ENCODE measurements around the gene TNRC18. TPM values are rescaled to one million over a fixed set of nuclear protein-coding genes. Genes with fewer than 3 reads are reported as not detected.
A peak's percentile ranks its signal among the peaks of the same experiment; 100 is the strongest.

Gene TNRC18
- total and polyA plus RNA-seq, 4 donors, result 33.4 to 117 (median 84.1) TPM

DNA sequence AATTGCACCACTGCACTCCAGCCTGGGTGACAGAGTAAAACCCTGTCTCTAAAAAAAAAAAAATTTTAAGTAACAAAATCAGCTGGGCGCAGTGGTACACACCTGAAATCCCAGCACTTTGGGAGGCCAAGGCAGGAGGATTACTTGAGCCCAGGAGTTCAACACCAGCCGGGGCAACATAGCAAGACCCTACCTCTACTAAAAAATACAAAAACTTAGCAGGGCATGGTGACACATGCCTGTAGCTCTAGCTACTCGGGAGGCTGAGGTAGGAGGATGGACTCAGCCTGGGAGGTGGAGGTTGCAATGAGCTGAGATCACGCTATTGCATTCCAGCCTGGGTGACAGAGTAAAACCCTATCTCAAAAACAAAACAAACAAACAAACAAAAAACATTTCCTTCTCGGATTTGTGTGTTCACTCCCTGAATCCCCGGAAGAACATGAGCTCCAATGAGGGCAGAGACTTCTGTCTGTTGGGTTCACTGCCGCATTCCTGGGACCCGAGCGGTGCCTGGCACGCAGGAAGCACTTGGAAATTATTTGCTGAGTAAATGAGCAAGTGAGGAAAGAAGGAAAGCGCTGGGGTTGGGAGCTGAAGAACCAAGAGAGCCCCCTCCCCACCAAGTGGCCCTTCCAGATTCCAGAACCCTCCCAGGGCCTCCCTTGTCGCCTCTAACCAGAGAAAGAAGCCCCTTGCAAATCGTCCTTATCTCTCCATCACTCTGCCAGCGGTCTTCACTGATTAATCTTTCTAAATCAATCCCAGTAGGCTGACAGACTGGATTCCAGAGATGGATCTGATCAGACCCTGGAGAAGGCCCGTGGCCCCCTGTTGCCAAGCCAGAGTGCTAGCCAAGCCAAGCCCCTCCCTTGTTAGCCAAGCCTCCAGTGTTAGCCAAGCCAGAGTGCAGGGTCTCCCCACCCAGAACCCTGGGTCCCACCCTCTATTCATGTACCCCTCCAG is 6.2 kb downstream of the TNRC18 start:
- TF ChIP-seq, protein P1, sequence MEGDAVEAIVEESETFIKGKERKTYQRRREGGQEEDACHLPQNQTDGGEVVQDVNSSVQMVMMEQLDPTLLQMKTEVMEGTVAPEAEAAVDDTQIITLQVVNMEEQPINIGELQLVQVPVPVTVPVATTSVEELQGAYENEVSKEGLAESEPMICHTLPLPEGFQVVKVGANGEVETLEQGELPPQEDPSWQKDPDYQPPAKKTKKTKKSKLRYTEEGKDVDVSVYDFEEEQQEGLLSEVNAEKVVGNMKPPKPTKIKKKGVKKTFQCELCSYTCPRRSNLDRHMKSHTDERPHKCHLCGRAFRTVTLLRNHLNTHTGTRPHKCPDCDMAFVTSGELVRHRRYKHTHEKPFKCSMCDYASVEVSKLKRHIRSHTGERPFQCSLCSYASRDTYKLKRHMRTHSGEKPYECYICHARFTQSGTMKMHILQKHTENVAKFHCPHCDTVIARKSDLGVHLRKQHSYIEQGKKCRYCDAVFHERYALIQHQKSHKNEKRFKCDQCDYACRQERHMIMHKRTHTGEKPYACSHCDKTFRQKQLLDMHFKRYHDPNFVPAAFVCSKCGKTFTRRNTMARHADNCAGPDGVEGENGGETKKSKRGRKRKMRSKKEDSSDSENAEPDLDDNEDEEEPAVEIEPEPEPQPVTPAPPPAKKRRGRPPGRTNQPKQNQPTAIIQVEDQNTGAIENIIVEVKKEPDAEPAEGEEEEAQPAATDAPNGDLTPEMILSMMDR (IDR thresholded peaks at IDR 0.05; ENCODE audit: control extremely low read depth, extremely low read depth), result no peak
- ATAC-seq (ENCODE audit: insufficient read depth, low FRiP score) (no peak), DNase-seq (peak; percentile 69 to 78 (median 73))
- H3K27me3 ChIP-seq (ENCODE audit: control insufficient read depth in 3 of 3, insufficient read depth in 3 of 3, low read length in 2 of 3), result no peaks in the 10 kb centered on the region
- H3K9me3 ChIP-seq (ENCODE audit: control insufficient read depth in 4 of 4, insufficient read depth in 3 of 4, low read length in 3 of 4), result no peaks in the 10 kb centered on the region
- peaks cover 0 to 31% (median 10%) of the 10 kb centered on the region in 5 donors for H3K4me1 ChIP-seq (ENCODE audit: control insufficient read depth in 5 of 5, insufficient read depth in 5 of 5, low read length in 5 of 5)
- H3K4me3 ChIP-seq, result no peak overlapping the region
- peaks cover 0 to 6% (median 3%) of the 10 kb centered on the region in 4 donors for H3K36me3 ChIP-seq (ENCODE audit: control insufficient read depth in 4 of 4, insufficient read depth in 4 of 4, low read length in 4 of 4)
- peak overlapping the region in 1 of 2 donors; percentile 73 for H3K27ac ChIP-seq (ENCODE audit: low read depth in 1 of 2, low read length in 1 of 2)
- whole genome bisulfite sequencing, 2 donors, result 48 to 55% methylated on average over 15 of the region's 15 CpGs
- peak overlapping the region in 1 of 2 donors; percentile 13 for H3K9ac ChIP-seq (ENCODE audit: insufficient read depth in 1 of 2, low read length in 2 of 2)

DNA sequence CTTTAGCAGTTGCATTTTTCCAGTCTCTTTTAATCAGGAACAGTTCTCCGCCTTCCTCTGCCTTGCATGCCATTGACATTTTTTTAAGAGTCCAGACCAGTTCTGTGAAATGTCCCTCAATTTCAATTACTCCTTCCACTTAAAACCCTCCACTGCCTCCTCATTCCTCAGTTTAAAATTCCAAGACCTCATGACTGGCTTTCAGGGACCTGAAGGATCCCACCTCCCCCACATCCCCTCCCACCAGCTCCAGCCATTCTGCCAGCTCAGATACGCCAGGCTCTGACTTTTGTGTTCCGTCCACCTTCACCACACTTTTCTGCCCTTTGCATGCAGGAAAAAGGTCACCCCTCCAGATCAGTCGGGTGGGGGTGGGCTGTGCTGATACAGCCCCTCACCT is 8.7 kb downstream of the TNRC18 start:
- peaks cover 0 to 31% (median 10%) of the 10 kb centered on the region in 5 donors for H3K4me1 ChIP-seq (ENCODE audit: control insufficient read depth in 5 of 5, insufficient read depth in 5 of 5, low read length in 5 of 5)
- H3K36me3 ChIP-seq (ENCODE audit: control insufficient read depth in 4 of 4, insufficient read depth in 4 of 4, low read length in 4 of 4), result peaks cover 0 to 13% (median 1%) of the 10 kb centered on the region in 4 donors
- H3K27me3 ChIP-seq (ENCODE audit: control insufficient read depth in 3 of 3, insufficient read depth in 3 of 3, low read length in 2 of 3), result no peaks in the 10 kb centered on the region
- WGBS, 2 donors, result 73 to 88% methylated on average over 4 of the region's 4 CpGs
- H3K4me3 ChIP-seq, result no peak overlapping the region
- H3K27ac ChIP-seq (ENCODE audit: low read depth in 1 of 2, low read length in 1 of 2), result peak overlapping the region in 1 of 2 donors; percentile 74
- no peak overlapping the region for H3K9ac ChIP-seq (ENCODE audit: insufficient read depth in 1 of 2, low read length in 2 of 2)
- ATAC-seq (ENCODE audit: insufficient read depth, low FRiP score) (no peak), DNase-seq (peak in 2 of 3 donors; percentile 42 to 72)
- TF ChIP-seq, protein P1 (IDR thresholded peaks at IDR 0.05; ENCODE audit: control extremely low read depth, extremely low read depth), result no peak
- no peaks in the 10 kb centered on the region for H3K9me3 ChIP-seq (ENCODE audit: control insufficient read depth in 4 of 4, insufficient read depth in 3 of 4, low read length in 3 of 4)

DNA sequence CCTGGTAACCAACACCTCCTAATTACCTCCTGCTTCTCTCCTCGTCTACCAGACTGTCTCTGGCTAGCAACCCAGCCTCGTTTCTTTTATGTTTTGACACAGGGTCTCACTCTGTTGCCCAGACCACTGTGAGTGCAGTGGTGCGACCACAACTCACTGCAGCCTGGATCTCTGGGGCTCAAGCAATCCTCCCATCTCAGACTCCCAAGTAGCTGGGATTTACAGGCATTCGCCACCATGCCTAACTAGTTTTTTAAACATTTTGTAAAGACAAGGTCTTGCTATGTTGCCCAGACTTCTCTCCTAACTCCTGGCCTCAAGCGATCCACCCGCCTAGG is 10.2 kb downstream of the TNRC18 start:
- TF ChIP-seq, protein P1 (IDR thresholded peaks at IDR 0.05; ENCODE audit: control extremely low read depth, extremely low read depth), result no peak
- Histone ChIP-seq H3K9me3 (ENCODE audit: control insufficient read depth in 4 of 4, insufficient read depth in 3 of 4, low read length in 3 of 4) (peaks cover 0 to 1% (median 0%) of the 10 kb centered on the region in 4 donors), H3K9ac (ENCODE audit: insufficient read depth in 1 of 2, low read length in 2 of 2) (no peak overlapping the region), H3K27me3 (ENCODE audit: control insufficient read depth in 3 of 3, insufficient read depth in 3 of 3, low read length in 2 of 3) (no peaks in the 10 kb centered on the region), H3K4me1 (ENCODE audit: control insufficient read depth in 5 of 5, insufficient read depth in 5 of 5, low read length in 5 of 5) (peaks cover 0 to 21% (median 4%) of the 10 kb centered on the region in 5 donors), H3K4me3 (no peak overlapping the region), H3K36me3 (ENCODE audit: control insufficient read depth in 4 of 4, insufficient read depth in 4 of 4, low read length in 4 of 4) (peaks cover 0 to 13% (median 4%) of the 10 kb centered on the region in 4 donors), H3K27ac (ENCODE audit: low read depth in 1 of 2, low read length in 1 of 2) (peak overlapping the region in 1 of 2 donors; percentile 48)
- no peak for ATAC-seq (ENCODE audit: insufficient read depth, low FRiP score)
- 66 to 68% methylated on average over 6 of the region's 6 CpGs for WGBS, 2 donors
- DNase-seq, result no peak

Data from lung (tissue), 12 donors.